Liver (tissue), 3 donors: ENCODE results near the gene CNST.

Experiments used
- EGR1 ChIP-seq, 2 donors: IDR thresholded peaks; 2 replicates each; pipeline ENCODE4 v1.6.1; 2016 to 2018; ENCODE audit warnings: antibody characterized with exemption in 2 of 2, low read depth in 2 of 2
- FOXA1 ChIP-seq: IDR thresholded peaks from 2 replicates; pipeline ENCODE4 v1.6.1; 2016; ENCODE audit warnings: antibody characterized with exemption
- GABPA ChIP-seq, 2 donors: IDR thresholded peaks in 1 of 2; conservative IDR thresholded peaks in 1 of 2; 2 replicates each; pipeline ENCODE4 v1.6.1; 2016; ENCODE audit warnings: antibody characterized with exemption in 2 of 2, mild to moderate bottlenecking in 1 of 2, moderate library complexity in 1 of 2
- JUND ChIP-seq, 2 donors: IDR thresholded peaks; 2 replicates each; pipeline ENCODE4 v1.6.1; 2016; ENCODE audit warnings: antibody characterized with exemption in 2 of 2
- MAX ChIP-seq: IDR thresholded peaks from 2 replicates; pipeline ENCODE4 v1.6.1; 2016; ENCODE audit warnings: antibody characterized with exemption
- NR2F2 ChIP-seq: IDR thresholded peaks from 2 replicates; pipeline ENCODE4 v1.6.1; 2016; ENCODE audit warnings: antibody characterized with exemption
- RAD21 ChIP-seq, 2 donors: IDR thresholded peaks; 2 replicates each; pipeline ENCODE4 v1.6.1; 2016; ENCODE audit warnings: antibody characterized with exemption in 2 of 2, mild to moderate bottlenecking in 2 of 2
- REST ChIP-seq: IDR thresholded peaks from 2 replicates; pipeline ENCODE4 v1.6.1; 2016; ENCODE audit warnings: antibody characterized with exemption, mild to moderate bottlenecking
- RXRA ChIP-seq, 2 donors: IDR thresholded peaks; 2 replicates each; pipeline ENCODE4 v1.6.1; 2017 to 2018; ENCODE audit warnings: antibody characterized with exemption in 2 of 2, mild to moderate bottlenecking in 1 of 2
- SP1 ChIP-seq: IDR thresholded peaks from 2 replicates; pipeline ENCODE4 v1.6.1; 2018; ENCODE audit warnings: antibody characterized with exemption, mild to moderate bottlenecking
- TAF1 ChIP-seq: conservative IDR thresholded peaks from 2 replicates; pipeline ENCODE4 v1.6.1; 2016; ENCODE audit warnings: antibody characterized with exemption, mild to moderate bottlenecking
- YY1 ChIP-seq: IDR thresholded peaks from 2 replicates; pipeline ENCODE4 v1.6.1; 2016; ENCODE audit warnings: antibody characterized with exemption, mild to moderate bottlenecking
- TF ChIP-seq, protein P1 (sequence below): IDR thresholded peaks from 2 replicates; pipeline ENCODE4 v1.6.1; 2016; ENCODE audit warnings: antibody characterized with exemption
- TF ChIP-seq, protein P2 (sequence below): fragments of 150-350 bp; IDR thresholded peaks from 2 replicates; pipeline ENCODE4 v1.5.1; 2017; ENCODE audit warnings: improper control_type of control experiment, low read depth, low read length; ENCODE audit not compliant: missing input control
- donor health status: healthy.
- donor health status: healthy.

GRCh38 chr1:246667773-246668172 lies 101.5 kb downstream of the CNST start:
- TF ChIP-seq, protein P1, sequence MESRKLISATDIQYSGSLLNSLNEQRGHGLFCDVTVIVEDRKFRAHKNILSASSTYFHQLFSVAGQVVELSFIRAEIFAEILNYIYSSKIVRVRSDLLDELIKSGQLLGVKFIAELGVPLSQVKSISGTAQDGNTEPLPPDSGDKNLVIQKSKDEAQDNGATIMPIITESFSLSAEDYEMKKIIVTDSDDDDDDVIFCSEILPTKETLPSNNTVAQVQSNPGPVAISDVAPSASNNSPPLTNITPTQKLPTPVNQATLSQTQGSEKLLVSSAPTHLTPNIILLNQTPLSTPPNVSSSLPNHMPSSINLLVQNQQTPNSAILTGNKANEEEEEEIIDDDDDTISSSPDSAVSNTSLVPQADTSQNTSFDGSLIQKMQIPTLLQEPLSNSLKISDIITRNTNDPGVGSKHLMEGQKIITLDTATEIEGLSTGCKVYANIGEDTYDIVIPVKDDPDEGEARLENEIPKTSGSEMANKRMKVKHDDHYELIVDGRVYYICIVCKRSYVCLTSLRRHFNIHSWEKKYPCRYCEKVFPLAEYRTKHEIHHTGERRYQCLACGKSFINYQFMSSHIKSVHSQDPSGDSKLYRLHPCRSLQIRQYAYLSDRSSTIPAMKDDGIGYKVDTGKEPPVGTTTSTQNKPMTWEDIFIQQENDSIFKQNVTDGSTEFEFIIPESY: no peak
- TF ChIP-seq TAF1 (no peak), EGR1 (IDR thresholded peaks at IDR 0.05; ENCODE audit: low read depth in 2 of 2) (no peak), RAD21 (IDR thresholded peaks at IDR 0.05) (no peak), MAX (no peak), SP1 (no peak), RXRA (IDR thresholded peaks at IDR 0.05) (no peak), NR2F2 (no peak), FOXA1 (no peak), JUND (IDR thresholded peaks at IDR 0.05) (no peak), GABPA (IDR thresholded peaks at IDR 0.05 in 1 of 2, conservative IDR thresholded peaks at IDR 0.05 in 1 of 2) (no peak), REST (no peak), YY1 (no peak)
- TF ChIP-seq, protein P2, sequence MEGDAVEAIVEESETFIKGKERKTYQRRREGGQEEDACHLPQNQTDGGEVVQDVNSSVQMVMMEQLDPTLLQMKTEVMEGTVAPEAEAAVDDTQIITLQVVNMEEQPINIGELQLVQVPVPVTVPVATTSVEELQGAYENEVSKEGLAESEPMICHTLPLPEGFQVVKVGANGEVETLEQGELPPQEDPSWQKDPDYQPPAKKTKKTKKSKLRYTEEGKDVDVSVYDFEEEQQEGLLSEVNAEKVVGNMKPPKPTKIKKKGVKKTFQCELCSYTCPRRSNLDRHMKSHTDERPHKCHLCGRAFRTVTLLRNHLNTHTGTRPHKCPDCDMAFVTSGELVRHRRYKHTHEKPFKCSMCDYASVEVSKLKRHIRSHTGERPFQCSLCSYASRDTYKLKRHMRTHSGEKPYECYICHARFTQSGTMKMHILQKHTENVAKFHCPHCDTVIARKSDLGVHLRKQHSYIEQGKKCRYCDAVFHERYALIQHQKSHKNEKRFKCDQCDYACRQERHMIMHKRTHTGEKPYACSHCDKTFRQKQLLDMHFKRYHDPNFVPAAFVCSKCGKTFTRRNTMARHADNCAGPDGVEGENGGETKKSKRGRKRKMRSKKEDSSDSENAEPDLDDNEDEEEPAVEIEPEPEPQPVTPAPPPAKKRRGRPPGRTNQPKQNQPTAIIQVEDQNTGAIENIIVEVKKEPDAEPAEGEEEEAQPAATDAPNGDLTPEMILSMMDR: no peak
